WERI-Rb-1 (cell line): ENCODE data around the gene ITIH5.
"Not testable (repeated sequence)": the region's sequence is repeated elsewhere in the genome, so short reads cannot be mapped to it uniquely, and the experiment has no call there.

Experiments used
- DNase-seq: peaks from one replicate; pipeline ENCODE4 v3.0.0-alpha.2; 2020
- H3K27ac ChIP-seq: fragments of 250-450 bp; sonication (Bioruptor Pico); 2 replicates; pipeline ENCODE4 v1.5.1; 2020; ENCODE audit warnings: mild to moderate bottlenecking, moderate library complexity
- H3K27me3 ChIP-seq: fragments of 250-450 bp; sonication (Bioruptor Pico); 2 replicates; pipeline ENCODE4 v1.5.1; 2021; ENCODE audit warnings: mild to moderate bottlenecking, low read depth, moderate library complexity; ENCODE audit not compliant: insufficient read depth, severe bottlenecking
- H3K36me3 ChIP-seq: fragments of 250-450 bp; sonication (Bioruptor Pico); 2 replicates; pipeline ENCODE4 v1.5.1; 2020; ENCODE audit warnings: mild to moderate bottlenecking, moderate library complexity
- H3K4me3 ChIP-seq: 2 replicates; pipeline ENCODE4 v1.5.1; 2011; ENCODE audit warnings: low read depth, mild to moderate bottlenecking, control low read depth, low read length
- H3K9me3 ChIP-seq: fragments of 250-450 bp; sonication (Bioruptor Pico); 2 replicates; pipeline ENCODE4 v1.5.1; 2021; ENCODE audit warnings: mild to moderate bottlenecking, moderate library complexity; ENCODE audit not compliant: severe bottlenecking
- TF ChIP-seq, protein P1 (sequence below): IDR thresholded peaks from 2 replicates; pipeline ENCODE4 v1.5.1; 2011; ENCODE audit warnings: low read depth, mild to moderate bottlenecking, control low read depth, inconsistent platforms, low read length

The ITIH5 gene

GRCh38 chr10:7702288-7702812 is 35.6 kb upstream of the ITIH5 start:
- Histone ChIP-seq H3K4me3 (no peak overlapping the region), H3K27ac (no peak overlapping the region), H3K9me3 (no peaks in the 10 kb centered on the region), H3K27me3 (no peaks in the 10 kb centered on the region), H3K36me3 (no peaks in the 10 kb centered on the region)
- TF ChIP-seq, protein P1, sequence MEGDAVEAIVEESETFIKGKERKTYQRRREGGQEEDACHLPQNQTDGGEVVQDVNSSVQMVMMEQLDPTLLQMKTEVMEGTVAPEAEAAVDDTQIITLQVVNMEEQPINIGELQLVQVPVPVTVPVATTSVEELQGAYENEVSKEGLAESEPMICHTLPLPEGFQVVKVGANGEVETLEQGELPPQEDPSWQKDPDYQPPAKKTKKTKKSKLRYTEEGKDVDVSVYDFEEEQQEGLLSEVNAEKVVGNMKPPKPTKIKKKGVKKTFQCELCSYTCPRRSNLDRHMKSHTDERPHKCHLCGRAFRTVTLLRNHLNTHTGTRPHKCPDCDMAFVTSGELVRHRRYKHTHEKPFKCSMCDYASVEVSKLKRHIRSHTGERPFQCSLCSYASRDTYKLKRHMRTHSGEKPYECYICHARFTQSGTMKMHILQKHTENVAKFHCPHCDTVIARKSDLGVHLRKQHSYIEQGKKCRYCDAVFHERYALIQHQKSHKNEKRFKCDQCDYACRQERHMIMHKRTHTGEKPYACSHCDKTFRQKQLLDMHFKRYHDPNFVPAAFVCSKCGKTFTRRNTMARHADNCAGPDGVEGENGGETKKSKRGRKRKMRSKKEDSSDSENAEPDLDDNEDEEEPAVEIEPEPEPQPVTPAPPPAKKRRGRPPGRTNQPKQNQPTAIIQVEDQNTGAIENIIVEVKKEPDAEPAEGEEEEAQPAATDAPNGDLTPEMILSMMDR: no peak
- no peak for DNase-seq

- Histone ChIP-seq H3K9me3 (no peaks in the 10 kb centered on the region), H3K4me3 (no peak overlapping the region), H3K27ac (no peak overlapping the region), H3K27me3 (no peaks in the 10 kb centered on the region), H3K36me3 (no peaks in the 10 kb centered on the region)
- no peak for DNase-seq
- TF ChIP-seq, protein P1: no peak
Measured at GRCh38 chr10:7701158-7701742, 34.5 kb upstream of the ITIH5 start.

- Histone ChIP-seq H3K27ac (no peak overlapping the region), H3K36me3 (no peaks in the 10 kb centered on the region), H3K27me3 (no peaks in the 10 kb centered on the region), H3K4me3 (no peak overlapping the region), H3K9me3 (no peaks in the 10 kb centered on the region)
- no peak for DNase-seq
- TF ChIP-seq, protein P1: no peak
Measured at GRCh38 chr10:7700577-7701125, 33.9 kb upstream of the ITIH5 start.

- Histone ChIP-seq H3K4me3 (no peak overlapping the region), H3K36me3 (no peaks in the 10 kb centered on the region), H3K9me3 (no peaks in the 10 kb centered on the region), H3K27ac (no peak overlapping the region), H3K27me3 (no peaks in the 10 kb centered on the region)
- TF ChIP-seq, protein P1: no peak
- DNase-seq: no peak
Measured at GRCh38 chr10:7697426-7697825, 30.7 kb upstream of the ITIH5 start.

DNA sequence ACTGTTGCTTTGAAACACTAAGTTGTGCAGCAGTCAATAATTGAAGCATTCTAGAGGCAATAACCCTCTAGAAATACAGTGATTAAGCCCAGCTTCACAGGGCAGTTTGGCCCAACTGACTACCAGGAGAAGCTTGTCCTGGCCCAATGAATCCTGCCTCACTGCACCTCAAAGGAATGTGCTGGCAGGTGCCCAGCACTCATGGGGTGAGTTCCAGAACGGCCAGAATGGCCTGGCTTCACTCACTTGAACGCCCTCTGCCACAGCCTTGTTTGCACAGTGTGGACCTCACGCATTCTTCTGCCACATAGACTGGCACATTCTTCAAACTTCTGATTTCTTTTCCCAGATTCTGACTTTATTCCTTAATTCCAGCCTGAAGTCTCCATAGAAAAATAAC is 29.8 kb upstream of the ITIH5 start:
- DNase-seq: no peak
- H3K27me3 ChIP-seq: no peaks in the 10 kb centered on the region

GRCh38 chr10:7693194-7693593 is 26.4 kb upstream of the ITIH5 start:
- H3K4me3 ChIP-seq, H3K27me3 ChIP-seq, DNase-seq, H3K36me3 ChIP-seq, H3K27ac ChIP-seq, H3K9me3 ChIP-seq: not testable (repeated sequence)

More for the DNA sequence above, 29.8 kb upstream of the ITIH5 start:
- TF ChIP-seq, protein P1: no peak
- no peak overlapping the region for H3K4me3 ChIP-seq
- no peaks in the 10 kb centered on the region for H3K36me3 ChIP-seq
- no peak overlapping the region for H3K27ac ChIP-seq
- H3K9me3 ChIP-seq: no peaks in the 10 kb centered on the region

DNA sequence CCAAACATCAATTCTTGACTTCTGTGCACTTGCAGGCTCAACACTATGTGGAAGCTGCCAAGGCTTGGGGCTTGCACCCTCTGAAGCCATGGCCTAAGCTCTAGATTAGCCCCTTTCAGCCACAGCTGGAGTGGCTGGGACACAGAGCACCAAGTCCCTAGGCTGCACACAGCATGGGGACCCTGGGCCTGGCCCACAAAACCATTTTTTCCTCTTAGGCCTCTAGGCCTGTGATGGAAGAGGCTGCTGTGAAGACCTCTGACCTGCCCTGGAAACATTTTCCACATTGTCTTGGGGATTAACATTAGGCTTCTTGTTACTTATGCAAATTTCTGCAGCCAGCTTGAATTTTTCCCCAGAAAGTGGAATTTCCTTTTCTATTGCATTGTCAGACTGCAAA is 25.6 kb upstream of the ITIH5 start:
- H3K27ac ChIP-seq: not testable (repeated sequence)

GRCh38 chr10:7690885-7691597 is 24.3 kb upstream of the ITIH5 start:
- not testable (repeated sequence) for H3K36me3 ChIP-seq, H3K4me3 ChIP-seq, H3K9me3 ChIP-seq, DNase-seq, H3K27me3 ChIP-seq, H3K27ac ChIP-seq

More for the DNA sequence above, 25.6 kb upstream of the ITIH5 start:
- H3K36me3 ChIP-seq, DNase-seq, H3K9me3 ChIP-seq, H3K27me3 ChIP-seq, H3K4me3 ChIP-seq: not testable (repeated sequence)
